GM23338 (cell line): ENCODE results near the gene CABLES1. TPM values are rescaled to one million over a fixed set of nuclear protein-coding genes. Genes with fewer than 3 reads are reported as not detected.

Experiments used
- ATAC-seq: fragments of 200-7000 bp; cut with Tn5 transposase; 3 replicates; pipeline ENCODE4 v1.9.1; 2020
- DNase-seq: peaks from one replicate; pipeline ENCODE4 v3.0.0-alpha.2; 2015; ENCODE audit warnings: low spot score
- H2AFZ ChIP-seq: fragments of 200-600 bp; sonication (generic); 2 replicates; pipeline ENCODE4 v1.8.0; 2016; ENCODE audit warnings: antibody characterized with exemption, mild to moderate bottlenecking, moderate library complexity
- H3F3A ChIP-seq: fragments of 200-600 bp; sonication (generic); replicated peaks from 2 replicates; pipeline ENCODE4 v1.8.0; 2017; ENCODE audit warnings: antibody characterized with exemption, mixed run types, low read depth
- H3K27ac ChIP-seq: fragments of 200-600 bp; sonication (generic); 2 replicates; pipeline ENCODE4 v1.6.1; 2016; ENCODE audit warnings: low read depth
- H3K27me3 ChIP-seq: fragments of 200-600 bp; sonication (generic); 2 replicates; pipeline ENCODE4 v1.8.0; 2016; ENCODE audit warnings: mild to moderate bottlenecking, mixed run types, moderate library complexity; ENCODE audit not compliant: insufficient read depth
- H3K36me3 ChIP-seq: fragments of 200-600 bp; sonication (generic); 2 replicates; pipeline ENCODE4 v1.8.0; 2016; ENCODE audit warnings: mild to moderate bottlenecking; ENCODE audit not compliant: insufficient read depth
- H3K4me1 ChIP-seq: fragments of 200-600 bp; sonication (generic); 2 replicates; pipeline ENCODE4 v1.8.0; 2016; ENCODE audit warnings: mild to moderate bottlenecking, moderate library complexity; ENCODE audit not compliant: insufficient read depth
- H3K4me2 ChIP-seq: fragments of 200-600 bp; sonication (generic); 2 replicates; pipeline ENCODE4 v1.7.1; 2017; ENCODE audit warnings: mixed run types
- H3K4me3 ChIP-seq: fragments of 200-600 bp; sonication (generic); 2 replicates; pipeline ENCODE4 v1.6.1; 2016; ENCODE audit warnings: mixed run types
- H3K79me2 ChIP-seq: fragments of 200-600 bp; sonication (generic); replicated peaks from 2 replicates; pipeline ENCODE4 v1.8.0; 2017; ENCODE audit warnings: mild to moderate bottlenecking; ENCODE audit not compliant: insufficient read depth
- H3K9me2 ChIP-seq: fragments of 200-600 bp; sonication (generic); 2 replicates; pipeline ENCODE4 v1.8.0; 2017; ENCODE audit not compliant: insufficient read depth
- H4K20me1 ChIP-seq: fragments of 200-600 bp; sonication (generic); replicated peaks from 2 replicates; pipeline ENCODE4 v1.8.0; 2017; ENCODE audit warnings: mild to moderate bottlenecking; ENCODE audit not compliant: insufficient read depth
- H3K27ac Mint-ChIP-seq: 2 replicates; pipeline ENCODE4 v1.8.0; 2020; ENCODE audit warnings: inconsistent platforms, mild to moderate bottlenecking, moderate library complexity, mixed read lengths
- H3K27me3 Mint-ChIP-seq: 3 replicates; pipeline ENCODE4 v1.8.0; 2022; ENCODE audit warnings: low read depth, mild to moderate bottlenecking, moderate library complexity, mixed read lengths, inconsistent platforms; ENCODE audit not compliant: insufficient read depth, poor library complexity
- H3K36me3 Mint-ChIP-seq: 3 replicates; pipeline ENCODE4 v1.8.0; 2021; ENCODE audit warnings: low read depth, mild to moderate bottlenecking, inconsistent platforms, moderate library complexity, mixed read lengths
- H3K4me1 Mint-ChIP-seq: 3 replicates; pipeline ENCODE4 v1.8.0; 2020; ENCODE audit warnings: mild to moderate bottlenecking, inconsistent platforms, mixed read lengths
- H3K4me3 Mint-ChIP-seq: 3 replicates; pipeline ENCODE4 v1.8.0; 2021; ENCODE audit warnings: moderate library complexity, mild to moderate bottlenecking, inconsistent platforms, mixed read lengths
- H3K9me3 Mint-ChIP-seq: 3 replicates; pipeline ENCODE4 v1.8.0; 2020; ENCODE audit warnings: moderate library complexity, mild to moderate bottlenecking, inconsistent platforms, mixed read lengths
- CREB1 ChIP-seq: fragments of 250-450 bp; sonication (Bioruptor Pico); IDR thresholded peaks from 2 replicates; pipeline ENCODE4 v1.5.0; 2020; ENCODE audit warnings: low read depth, mild to moderate bottlenecking, moderate library complexity
- EZH2 ChIP-seq: fragments of 200-600 bp; sonication (generic); IDR thresholded peaks from one replicate; pipeline ENCODE4 v1.8.0; 2017; ENCODE audit warnings: antibody characterized with exemption, mild to moderate bottlenecking, low read depth; ENCODE audit not compliant: unreplicated experiment
- EZH2phosphoT487 ChIP-seq: fragments of 200-600 bp; sonication (generic); IDR thresholded peaks from one replicate; pipeline ENCODE4 v1.8.1; 2018; ENCODE audit warnings: antibody characterized with exemption; ENCODE audit not compliant: unreplicated experiment
- JUNB ChIP-seq: IDR thresholded peaks from one replicate; pipeline ENCODE4 v1.6.1; 2016; ENCODE audit warnings: antibody characterized with exemption; ENCODE audit not compliant: unreplicated experiment
- NANOG ChIP-seq: IDR thresholded peaks from 2 replicates; pipeline ENCODE4 v1.6.1; 2016; ENCODE audit warnings: antibody characterized with exemption, borderline replicate concordance
- POLR2AphosphoS5 ChIP-seq: IDR thresholded peaks from 2 replicates; pipeline ENCODE4 v1.6.1; 2016; ENCODE audit warnings: antibody characterized with exemption, low read depth
- REST ChIP-seq: IDR thresholded peaks from one replicate; pipeline ENCODE4 v1.6.1; 2018; ENCODE audit warnings: antibody characterized with exemption; ENCODE audit not compliant: unreplicated experiment
- STAT1 ChIP-seq: IDR thresholded peaks from one replicate; pipeline ENCODE4 v1.6.1; 2016; ENCODE audit warnings: antibody characterized with exemption; ENCODE audit not compliant: unreplicated experiment
- ZNF114 ChIP-seq: fragments of 250-450 bp; sonication (Bioruptor Pico); IDR thresholded peaks from 2 replicates; pipeline ENCODE4 v1.5.0; 2020; ENCODE audit warnings: mild to moderate bottlenecking, moderate library complexity
- ZNF331 ChIP-seq: fragments of 250-450 bp; sonication (Bioruptor Pico); IDR thresholded peaks from 2 replicates; pipeline ENCODE4 v1.5.0; 2020; ENCODE audit warnings: low read depth, mild to moderate bottlenecking, moderate library complexity
- polyA plus RNA-seq: library from polyadenylated mRNA; unstranded; fragments of >200 nt; fragmentation: Nextera tagmentation; extraction: Ambion mirVana; gene quantifications from 2 replicates; pipeline ENCODE4 v1.2.1, GENCODE V29; 2016
- total RNA-seq: library from RNA; depleted of rRNA; stranded (reverse); fragments of >200 nt; shearing (Covaris generic); gene quantifications from 2 replicates; pipeline ENCODE4 v1.2.3, GENCODE V29; 2014
- TF ChIP-seq, protein P1 (sequence below): IDR thresholded peaks from 2 replicates; pipeline ENCODE4 v1.6.1; 2016; ENCODE audit warnings: antibody characterized with exemption
- TF ChIP-seq, protein P2 (sequence below): fragments of 250-450 bp; sonication (Bioruptor Pico); IDR thresholded peaks from 2 replicates; pipeline ENCODE4 v1.5.0; 2020; ENCODE audit warnings: mild to moderate bottlenecking, moderate library complexity
- TF ChIP-seq, protein P3 (sequence below), 2 experiments: fragments of 200-600 bp in 1 of 2; sonication (generic) in 1 of 2; conservative IDR thresholded peaks; 2 replicates each; pipeline versions ENCODE4 v1.5.1 to v1.6.1; 2016 to 2017; ENCODE audit warnings: antibody characterized with exemption in 2 of 2, low read depth in 2 of 2, mild to moderate bottlenecking in 2 of 2, moderate library complexity in 1 of 2

CABLES1 gene
- total and polyA plus RNA-seq, 2 experiments from 2014 or later, result 2.6 to 12.4 TPM

DNA sequence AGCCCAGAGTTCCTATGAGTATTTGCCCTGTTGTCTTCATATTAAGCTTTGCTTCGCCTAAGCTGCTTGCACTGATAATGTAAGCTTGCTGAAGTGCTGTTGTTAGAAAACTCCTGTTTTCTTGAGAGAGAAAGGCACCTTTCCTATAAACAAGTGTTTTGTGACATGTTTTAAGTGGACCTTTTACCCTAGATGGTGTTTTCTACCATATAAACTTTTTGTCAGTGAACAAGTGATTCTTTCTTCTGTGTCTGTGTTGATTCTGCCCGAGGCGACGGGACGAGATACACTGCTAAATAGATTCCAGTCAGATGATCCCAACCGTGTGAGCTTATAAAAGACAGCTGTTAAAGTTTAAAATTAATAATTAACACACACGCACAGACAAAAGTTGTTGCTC, 24.1 kb downstream of the CABLES1 start (continued):
- TF ChIP-seq STAT1, result no peak
- TF ChIP-seq JUNB, result no peak
- TF ChIP-seq ZNF114 (CRISPR knock-in tag), result no peak
- no peak for TF ChIP-seq POLR2AphosphoS5

DNA sequence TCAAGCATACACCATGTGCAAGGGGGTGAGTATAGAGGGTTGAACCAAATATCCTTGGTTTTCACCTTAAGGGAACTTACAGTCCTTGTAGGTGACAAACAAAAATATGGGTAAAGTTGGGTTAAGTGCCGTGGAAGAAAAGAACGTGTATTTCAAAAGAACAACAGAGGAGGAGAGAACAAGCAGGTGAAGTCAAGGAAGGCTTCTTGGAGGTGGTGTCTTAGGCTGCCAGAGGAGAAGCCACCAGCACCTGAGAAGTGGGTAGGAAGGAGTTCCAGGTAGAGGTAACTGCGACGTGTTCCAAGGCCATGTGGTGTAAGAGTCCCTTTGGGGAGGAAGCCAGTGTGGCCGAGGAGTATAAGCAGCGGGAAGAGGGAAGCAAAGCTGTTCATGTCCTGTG, 27.2 kb downstream of the CABLES1 start:
- Histone ChIP-seq H3K4me2 (no peak overlapping the region; the same call in 1 of the 2 replicates), H3K79me2 (peaks cover 89% of the 10 kb centered on the region), H3K9me2 (no peaks in the 10 kb centered on the region), H3K4me3 (no peak overlapping the region), H3K27ac (no peak overlapping the region), H2AFZ (no peak overlapping the region), H3K27me3 (no peaks in the 10 kb centered on the region), H3K36me3 (no peaks in the 10 kb centered on the region), H4K20me1 (no peaks in the 10 kb centered on the region; the same call in 1 of the 2 replicates), H3K4me1 (peaks cover 20% of the 10 kb centered on the region), H3F3A (no peaks in the 10 kb centered on the region)
- no peak for DNase-seq
- H3K36me3 Mint-ChIP-seq, result peaks cover 10% of the 10 kb centered on the region; the same call in 2 of the 3 replicates
- peaks cover 42% of the 10 kb centered on the region for H3K4me1 Mint-ChIP-seq
- no peak for TF ChIP-seq STAT1
- no peak for TF ChIP-seq EZH2
- TF ChIP-seq, protein P1, sequence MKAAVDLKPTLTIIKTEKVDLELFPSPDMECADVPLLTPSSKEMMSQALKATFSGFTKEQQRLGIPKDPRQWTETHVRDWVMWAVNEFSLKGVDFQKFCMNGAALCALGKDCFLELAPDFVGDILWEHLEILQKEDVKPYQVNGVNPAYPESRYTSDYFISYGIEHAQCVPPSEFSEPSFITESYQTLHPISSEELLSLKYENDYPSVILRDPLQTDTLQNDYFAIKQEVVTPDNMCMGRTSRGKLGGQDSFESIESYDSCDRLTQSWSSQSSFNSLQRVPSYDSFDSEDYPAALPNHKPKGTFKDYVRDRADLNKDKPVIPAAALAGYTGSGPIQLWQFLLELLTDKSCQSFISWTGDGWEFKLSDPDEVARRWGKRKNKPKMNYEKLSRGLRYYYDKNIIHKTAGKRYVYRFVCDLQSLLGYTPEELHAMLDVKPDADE, result no peak
- no peak for TF ChIP-seq ZNF114 (CRISPR knock-in tag)
- TF ChIP-seq ZNF331 (CRISPR knock-in tag), result no peak
- no peak for TF ChIP-seq EZH2phosphoT487
- no peak for TF ChIP-seq CREB1 (CRISPR knock-in tag)
- no peak for TF ChIP-seq REST
- TF ChIP-seq, protein P2, sequence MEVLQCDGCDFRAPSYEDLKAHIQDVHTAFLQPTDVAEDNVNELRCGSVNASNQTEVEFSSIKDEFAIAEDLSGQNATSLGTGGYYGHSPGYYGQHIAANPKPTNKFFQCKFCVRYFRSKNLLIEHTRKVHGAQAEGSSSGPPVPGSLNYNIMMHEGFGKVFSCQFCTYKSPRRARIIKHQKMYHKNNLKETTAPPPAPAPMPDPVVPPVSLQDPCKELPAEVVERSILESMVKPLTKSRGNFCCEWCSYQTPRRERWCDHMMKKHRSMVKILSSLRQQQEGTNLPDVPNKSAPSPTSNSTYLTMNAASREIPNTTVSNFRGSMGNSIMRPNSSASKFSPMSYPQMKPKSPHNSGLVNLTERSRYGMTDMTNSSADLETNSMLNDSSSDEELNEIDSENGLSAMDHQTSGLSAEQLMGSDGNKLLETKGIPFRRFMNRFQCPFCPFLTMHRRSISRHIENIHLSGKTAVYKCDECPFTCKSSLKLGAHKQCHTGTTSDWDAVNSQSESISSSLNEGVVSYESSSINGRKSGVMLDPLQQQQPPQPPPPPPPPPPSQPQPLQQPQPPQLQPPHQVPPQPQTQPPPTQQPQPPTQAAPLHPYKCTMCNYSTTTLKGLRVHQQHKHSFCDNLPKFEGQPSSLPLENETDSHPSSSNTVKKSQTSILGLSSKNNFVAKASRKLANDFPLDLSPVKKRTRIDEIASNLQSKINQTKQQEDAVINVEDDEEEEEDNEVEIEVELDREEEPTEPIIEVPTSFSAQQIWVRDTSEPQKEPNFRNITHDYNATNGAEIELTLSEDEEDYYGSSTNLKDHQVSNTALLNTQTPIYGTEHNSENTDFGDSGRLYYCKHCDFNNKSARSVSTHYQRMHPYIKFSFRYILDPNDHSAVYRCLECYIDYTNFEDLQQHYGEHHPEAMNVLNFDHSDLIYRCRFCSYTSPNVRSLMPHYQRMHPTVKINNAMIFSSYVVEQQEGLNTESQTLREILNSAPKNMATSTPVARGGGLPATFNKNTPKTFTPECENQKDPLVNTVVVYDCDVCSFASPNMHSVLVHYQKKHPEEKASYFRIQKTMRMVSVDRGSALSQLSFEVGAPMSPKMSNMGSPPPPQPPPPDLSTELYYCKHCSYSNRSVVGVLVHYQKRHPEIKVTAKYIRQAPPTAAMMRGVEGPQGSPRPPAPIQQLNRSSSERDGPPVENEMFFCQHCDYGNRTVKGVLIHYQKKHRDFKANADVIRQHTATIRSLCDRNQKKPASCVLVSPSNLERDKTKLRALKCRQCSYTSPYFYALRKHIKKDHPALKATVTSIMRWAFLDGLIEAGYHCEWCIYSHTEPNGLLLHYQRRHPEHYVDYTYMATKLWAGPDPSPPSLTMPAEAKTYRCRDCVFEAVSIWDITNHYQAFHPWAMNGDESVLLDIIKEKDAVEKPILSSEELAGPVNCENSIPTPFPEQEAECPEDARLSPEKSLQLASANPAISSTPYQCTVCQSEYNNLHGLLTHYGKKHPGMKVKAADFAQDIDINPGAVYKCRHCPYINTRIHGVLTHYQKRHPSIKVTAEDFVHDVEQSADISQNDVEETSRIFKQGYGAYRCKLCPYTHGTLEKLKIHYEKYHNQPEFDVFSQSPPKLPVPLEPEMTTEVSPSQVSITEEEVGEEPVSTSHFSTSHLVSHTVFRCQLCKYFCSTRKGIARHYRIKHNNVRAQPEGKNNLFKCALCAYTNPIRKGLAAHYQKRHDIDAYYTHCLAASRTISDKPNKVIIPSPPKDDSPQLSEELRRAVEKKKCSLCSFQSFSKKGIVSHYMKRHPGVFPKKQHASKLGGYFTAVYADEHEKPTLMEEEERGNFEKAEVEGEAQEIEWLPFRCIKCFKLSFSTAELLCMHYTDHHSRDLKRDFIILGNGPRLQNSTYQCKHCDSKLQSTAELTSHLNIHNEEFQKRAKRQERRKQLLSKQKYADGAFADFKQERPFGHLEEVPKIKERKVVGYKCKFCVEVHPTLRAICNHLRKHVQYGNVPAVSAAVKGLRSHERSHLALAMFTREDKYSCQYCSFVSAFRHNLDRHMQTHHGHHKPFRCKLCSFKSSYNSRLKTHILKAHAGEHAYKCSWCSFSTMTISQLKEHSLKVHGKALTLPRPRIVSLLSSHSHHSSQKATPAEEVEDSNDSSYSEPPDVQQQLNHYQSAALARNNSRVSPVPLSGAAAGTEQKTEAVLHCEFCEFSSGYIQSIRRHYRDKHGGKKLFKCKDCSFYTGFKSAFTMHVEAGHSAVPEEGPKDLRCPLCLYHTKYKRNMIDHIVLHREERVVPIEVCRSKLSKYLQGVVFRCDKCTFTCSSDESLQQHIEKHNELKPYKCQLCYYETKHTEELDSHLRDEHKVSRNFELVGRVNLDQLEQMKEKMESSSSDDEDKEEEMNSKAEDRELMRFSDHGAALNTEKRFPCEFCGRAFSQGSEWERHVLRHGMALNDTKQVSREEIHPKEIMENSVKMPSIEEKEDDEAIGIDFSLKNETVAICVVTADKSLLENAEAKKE (CRISPR knock-in tag), result no peak
- TF ChIP-seq JUNB, result no peak
- TF ChIP-seq, protein P3, sequence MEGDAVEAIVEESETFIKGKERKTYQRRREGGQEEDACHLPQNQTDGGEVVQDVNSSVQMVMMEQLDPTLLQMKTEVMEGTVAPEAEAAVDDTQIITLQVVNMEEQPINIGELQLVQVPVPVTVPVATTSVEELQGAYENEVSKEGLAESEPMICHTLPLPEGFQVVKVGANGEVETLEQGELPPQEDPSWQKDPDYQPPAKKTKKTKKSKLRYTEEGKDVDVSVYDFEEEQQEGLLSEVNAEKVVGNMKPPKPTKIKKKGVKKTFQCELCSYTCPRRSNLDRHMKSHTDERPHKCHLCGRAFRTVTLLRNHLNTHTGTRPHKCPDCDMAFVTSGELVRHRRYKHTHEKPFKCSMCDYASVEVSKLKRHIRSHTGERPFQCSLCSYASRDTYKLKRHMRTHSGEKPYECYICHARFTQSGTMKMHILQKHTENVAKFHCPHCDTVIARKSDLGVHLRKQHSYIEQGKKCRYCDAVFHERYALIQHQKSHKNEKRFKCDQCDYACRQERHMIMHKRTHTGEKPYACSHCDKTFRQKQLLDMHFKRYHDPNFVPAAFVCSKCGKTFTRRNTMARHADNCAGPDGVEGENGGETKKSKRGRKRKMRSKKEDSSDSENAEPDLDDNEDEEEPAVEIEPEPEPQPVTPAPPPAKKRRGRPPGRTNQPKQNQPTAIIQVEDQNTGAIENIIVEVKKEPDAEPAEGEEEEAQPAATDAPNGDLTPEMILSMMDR (conservative IDR thresholded peaks at IDR 0.05; ENCODE audit: low read depth in 2 of 2), result no peak
- no peak for TF ChIP-seq POLR2AphosphoS5
- no peak for TF ChIP-seq NANOG
- H3K9me3 Mint-ChIP-seq, result no peaks in the 10 kb centered on the region
- peaks cover 8% of the 10 kb centered on the region for H3K27me3 Mint-ChIP-seq
- H3K27ac Mint-ChIP-seq, result no peak overlapping the region; the same call in 1 of the 2 replicates
- ATAC-seq, result no peak
- H3K4me3 Mint-ChIP-seq, result no peak overlapping the region
